NCI-H526 treated with DMSO at 0.1 percent for 48 hours (cell line): ENCODE data around the gene RAPGEF5.
A peak's percentile ranks its signal among the peaks of the same experiment; 100 is the strongest.

Experiments used
- DNase-seq: peaks from one replicate; lab custom pipeline; 2025; lab: John Stamatoyannopoulos, UW

RAPGEF5 gene

GRCh38 chr7:22189230-22189629 lies 167.7 kb downstream of the RAPGEF5 start:
- no peak for DNase-seq

- DNase-seq: no peak
Observed at GRCh38 chr7:22187691-22188348, 169.1 kb downstream of the RAPGEF5 start.

GRCh38 chr7:22185559-22185958 lies 171.4 kb downstream of the RAPGEF5 start:
- no peak for DNase-seq

- DNase-seq: no peak
Observed at GRCh38 chr7:22184549-22185199, 172.3 kb downstream of the RAPGEF5 start.

GRCh38 chr7:22183522-22184280 lies 173.3 kb downstream of the RAPGEF5 start:
- DNase-seq: no peak

GRCh38 chr7:22182149-22182548 lies 174.8 kb downstream of the RAPGEF5 start:
- no peak for DNase-seq

GRCh38 chr7:22181663-22182062 lies 175.3 kb downstream of the RAPGEF5 start:
- DNase-seq: no peak

- no peak for DNase-seq
Observed at GRCh38 chr7:22179442-22179879, 177.5 kb downstream of the RAPGEF5 start.

GRCh38 chr7:22178735-22179134 lies 178.2 kb downstream of the RAPGEF5 start:
- no peak for DNase-seq

- no peak for DNase-seq
Observed at GRCh38 chr7:22176791-22177412, 180.1 kb downstream of the RAPGEF5 start.

GRCh38 chr7:22174574-22174953 lies 182.4 kb downstream of the RAPGEF5 start:
- DNase-seq: no peak

GRCh38 chr7:22173685-22174573 lies 183.0 kb downstream of the RAPGEF5 start:
- no peak for DNase-seq

- no peak for DNase-seq
Observed at GRCh38 chr7:22168129-22168634, 188.8 kb downstream of the RAPGEF5 start.

- no peak for DNase-seq
Observed at GRCh38 chr7:22167482-22167881, 189.5 kb downstream of the RAPGEF5 start.

- no peak for DNase-seq
Observed at GRCh38 chr7:22166928-22167327, 190.0 kb downstream of the RAPGEF5 start.

GRCh38 chr7:22159341-22159740 lies 197.6 kb downstream of the RAPGEF5 start:
- no peak for DNase-seq

- no peak for DNase-seq
Observed at GRCh38 chr7:22157552-22157951, 199.4 kb downstream of the RAPGEF5 start.

- no peak for DNase-seq
Observed at GRCh38 chr7:22156205-22156604, 200.7 kb downstream of the RAPGEF5 start.

- peak; percentile 49 for DNase-seq
Observed at GRCh38 chr7:22154143-22154529, 202.8 kb downstream of the RAPGEF5 start.

- DNase-seq: peak; percentile 90
Observed at GRCh38 chr7:22153432-22154142, 203.4 kb downstream of the RAPGEF5 start.

GRCh38 chr7:22152690-22153089 lies 204.3 kb downstream of the RAPGEF5 start:
- no peak for DNase-seq
